ENCODE data around the gene DHX9.

DNA sequence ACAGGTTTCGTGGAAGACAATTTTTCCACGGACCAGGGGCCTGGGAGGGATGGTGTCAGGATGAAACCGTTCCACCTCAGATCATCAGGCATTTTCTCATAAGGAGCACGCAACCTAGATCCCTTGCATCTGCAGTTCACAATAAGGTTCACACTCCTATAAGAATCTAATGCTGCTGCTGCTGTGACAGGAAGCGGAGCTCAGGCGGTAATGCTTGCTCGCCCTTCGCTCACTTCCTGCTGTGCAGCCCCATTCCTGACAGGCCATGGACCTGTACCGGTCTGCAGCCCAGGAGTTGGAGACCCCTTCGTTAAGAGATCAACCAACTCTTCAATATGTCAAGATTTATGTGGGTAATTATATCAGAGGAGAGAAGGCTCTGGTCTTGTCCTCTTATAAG, 3.3 kb upstream of the DHX9 start:
- TF ChIP-seq CTCF (conservative IDR thresholded peaks at IDR 0.05 in 1 of 2, IDR thresholded peaks at IDR 0.05 in 1 of 2; ENCODE audit: low read depth in 1 of 2, low read length in 2 of 2), result no peak
- TF ChIP-seq EZH2 (IDR thresholded peaks at IDR 0.05; ENCODE audit: low read length, missing control alignments), result no peak
